Heart left ventricle (tissue), 16 donors: Measurements from ENCODE around the gene ERP27. TPM values are rescaled to one million over a fixed set of nuclear protein-coding genes. Genes with fewer than 3 reads are reported as not detected.
A peak's percentile ranks its signal among the peaks of the same experiment; 100 is the strongest.

Source experiments
- ATAC-seq, 4 donors: fragments of 200-7000 bp; cut with Tn5 transposase; one replicate each; pipeline ENCODE4 v1.9.1; 2020 to 2022; ENCODE audit warnings: moderate library complexity in 4 of 4, mild to moderate bottlenecking in 3 of 4, moderate number of reproducible peaks in 1 of 4
- DNase-seq, 5 donors: peaks; one replicate each; pipeline ENCODE4 v3.0.0-alpha.2; 2020
- H3K27ac ChIP-seq, 12 donors: fragments of 200-600 bp; sonication (generic) in 4 of 12; one replicate each; pipeline versions ENCODE4 v1.5.0 to v1.8.0; 2016 to 2022; ENCODE audit warnings: mild to moderate bottlenecking in 2 of 12
- H3K27me3 ChIP-seq, 9 donors: fragments of 200-600 bp; sonication (generic) in 2 of 9; one replicate each; pipeline versions ENCODE4 v1.5.1 to v1.8.0; 2016 to 2022; ENCODE audit warnings: mild to moderate bottlenecking in 3 of 9
- H3K36me3 ChIP-seq, 9 donors: fragments of 200-600 bp; sonication (generic) in 2 of 9; one replicate each; pipeline versions ENCODE4 v1.5.0 to v1.8.0; 2018 to 2022; ENCODE audit warnings: mild to moderate bottlenecking in 2 of 9
- H3K4me1 ChIP-seq, 12 donors: fragments of 200-600 bp; sonication (generic) in 4 of 12; one replicate each; pipeline versions ENCODE4 v1.5.0 to v1.8.0; 2016 to 2022; ENCODE audit warnings: mild to moderate bottlenecking in 3 of 12
- H3K4me3 ChIP-seq, 12 donors: fragments of 200-600 bp; sonication (generic) in 4 of 12; one replicate each; pipeline versions ENCODE4 v1.5.0 to v1.8.0; 2017 to 2022; ENCODE audit warnings: mild to moderate bottlenecking in 9 of 12, moderate library complexity in 4 of 12
- H3K9me3 ChIP-seq, 12 donors: fragments of 200-600 bp; sonication (generic) in 4 of 12; one replicate each; pipeline versions ENCODE4 v1.5.0 to v1.8.0; 2016 to 2022; ENCODE audit warnings: mild to moderate bottlenecking in 1 of 12
- POLR2A ChIP-seq, 2 donors: fragments of 450-650 bp; IDR thresholded peaks; one replicate each; pipeline ENCODE4 v1.6.1; 2017; ENCODE audit warnings: antibody characterized with exemption in 2 of 2, mild to moderate bottlenecking in 2 of 2, moderate library complexity in 2 of 2
- WGBS, 4 donors: extraction: QIAGEN DNeasy Blood & Tissue Kit in 2 of 4; methylation state at CpG; one replicate each; pipeline versions ENCODE4 v1.1.5 to v1.1.7; 2013 to 2018; 5-methylcytosine and 5-hydroxymethylcytosine counted together
- intact Hi-C, 10 donors: fragments of 100-400 bp; cut with DNase I; formaldehyde crosslinking; loops; one replicate each; pipeline versions ENCODE4 v1.11.1 to v1.14.2; 2022
- polyA plus RNA-seq, 2 donors: library from polyadenylated mRNA; stranded (reverse); fragments of 200-250 nt; gene quantifications; one replicate each; pipeline ENCODE4 v1.2.3, GENCODE V29; 2013
- total RNA-seq, 9 donors: library from RNA; depleted of rRNA in 2 of 9; stranded (reverse); fragments of >200 nt in 2 of 9; fragmentation: NEBNext Ultra II Directional in 3 of 9; extraction: Animal tissue kit (Norgen Biotek cat#: 25700) in 3 of 9; gene quantifications; one replicate each; pipeline versions ENCODE4 v1.1.0 to v1.2.4, GENCODE V29; 2016 to 2023
- TF ChIP-seq, protein P1 (sequence below), 12 donors: fragments of 200-600 bp; sonication (generic) in 4 of 12; IDR thresholded peaks; one replicate each; pipeline versions ENCODE4 v1.5.0 to v1.8.0; 2018 to 2022; ENCODE audit warnings: antibody characterized with exemption in 12 of 12, mild to moderate bottlenecking in 5 of 12
- donor health status: ischemic (EF 13 %, LVEDD 7.1; RV severe dilation, severe dysfunction).
- donor health status: healthy with polysubstance abuse.
- donor health status: DM: no; HTN: yes; CAD: no.
- donor health status: DM: no; HTN: no; CAD: no.
- donor health status: ischemic (EF 25% LVEDD 6.9; RV normal size, moderate dysfunction).
- donor health status: ischemic (EF 25% LVEDD 5.7; RV mildly dilated, moderate dysfunction).
- donor health status: healthy.
- donor health status: DM: yes; HTN: yes; CAD: no.
- donor health status: ischemic (EF 35%, LVEDD 5.7; RV mildly dilated, moderate dysfunction).
- donor health status: nonischemic (EF 11% LVEDD 7.7; RV severe dilation, severe dysfunction).
- donor health status: DM: yes; HTN: yes; CAD: no.
- donor health status: PGD.
- donor health status: ischemic (EF 29% LVEDD 5.4; RV normal size, mild dysfunction).
- donor health status: nonischemic (EF 23%, LVEDD 6.1; RV moderate dilation, normal function).

ERP27 gene
- total and polyA plus RNA-seq, 11 donors, result 0.12 to 0.93 (median 0.22) TPM; not detected in 2

DNA sequence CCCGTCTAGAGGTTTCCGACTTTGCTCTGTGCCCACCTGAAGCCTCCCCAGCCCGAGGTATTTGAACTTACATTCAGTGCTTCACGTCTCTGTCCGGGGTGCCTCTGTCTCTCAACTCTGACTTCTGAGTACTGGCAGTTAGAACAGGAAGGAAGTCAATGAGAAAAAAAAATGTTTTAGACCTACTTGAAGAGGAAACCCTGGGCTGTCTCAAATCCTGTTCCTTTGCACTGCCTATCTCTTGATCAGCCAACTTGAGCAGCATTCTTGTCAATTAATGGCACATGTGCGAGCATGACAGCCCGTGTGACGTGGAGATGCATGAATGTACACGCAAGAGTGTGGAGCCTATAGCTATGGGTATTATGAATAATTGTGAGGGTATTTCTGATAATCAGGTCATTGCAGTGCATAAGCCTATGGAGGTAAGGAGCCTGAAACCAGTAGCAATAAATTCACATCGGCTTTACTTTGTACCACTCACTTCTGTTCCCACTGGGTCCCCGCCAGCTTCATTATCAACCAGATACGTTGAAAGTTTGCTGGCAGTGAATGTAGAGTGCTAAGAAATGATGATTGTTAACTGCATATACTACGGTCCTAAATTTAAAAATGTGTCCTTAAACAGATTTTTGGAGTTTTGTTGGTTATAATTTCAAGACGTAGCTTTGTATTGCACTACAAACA, 23.3 kb upstream of the ERP27 start, which contains the start of gene ARHGDIB:
ARHGDIB (minus strand) TSS at position 136 of the 687 bp plus-strand sequence. CDS start 10,889 bp downstream, outside the sequence.
- Histone ChIP-seq H3K4me3 (peak within 1 kb of the TSS; percentile 26 to 77 (median 56)), H3K36me3 (no peaks in the 10 kb centered on the region), H3K27me3 (no peaks in the 10 kb centered on the region), H3K9me3 (no peaks in the 10 kb centered on the region), H3K4me1 (peaks cover 0 to 72% (median 26%) of the 10 kb centered on the region in 12 donors), H3K27ac (peak within 1 kb of the TSS; percentile 71 to 92 (median 86))
- peak; percentile 73 to 82 (median 79) for ATAC-seq
- intact Hi-C loops, result loop anchor here in 3 of 10 donors (5.0 kb wide), 2 partner anchors 54 to 74 kb away; partner anchors contain the start of gene MGP (in 2 of the 3)
- TF ChIP-seq, protein P1, sequence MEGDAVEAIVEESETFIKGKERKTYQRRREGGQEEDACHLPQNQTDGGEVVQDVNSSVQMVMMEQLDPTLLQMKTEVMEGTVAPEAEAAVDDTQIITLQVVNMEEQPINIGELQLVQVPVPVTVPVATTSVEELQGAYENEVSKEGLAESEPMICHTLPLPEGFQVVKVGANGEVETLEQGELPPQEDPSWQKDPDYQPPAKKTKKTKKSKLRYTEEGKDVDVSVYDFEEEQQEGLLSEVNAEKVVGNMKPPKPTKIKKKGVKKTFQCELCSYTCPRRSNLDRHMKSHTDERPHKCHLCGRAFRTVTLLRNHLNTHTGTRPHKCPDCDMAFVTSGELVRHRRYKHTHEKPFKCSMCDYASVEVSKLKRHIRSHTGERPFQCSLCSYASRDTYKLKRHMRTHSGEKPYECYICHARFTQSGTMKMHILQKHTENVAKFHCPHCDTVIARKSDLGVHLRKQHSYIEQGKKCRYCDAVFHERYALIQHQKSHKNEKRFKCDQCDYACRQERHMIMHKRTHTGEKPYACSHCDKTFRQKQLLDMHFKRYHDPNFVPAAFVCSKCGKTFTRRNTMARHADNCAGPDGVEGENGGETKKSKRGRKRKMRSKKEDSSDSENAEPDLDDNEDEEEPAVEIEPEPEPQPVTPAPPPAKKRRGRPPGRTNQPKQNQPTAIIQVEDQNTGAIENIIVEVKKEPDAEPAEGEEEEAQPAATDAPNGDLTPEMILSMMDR (IDR thresholded peaks at IDR 0.05), result no peak
- TF ChIP-seq POLR2A (IDR thresholded peaks at IDR 0.05), result no peak
- WGBS, 4 donors, result 13 to 25% (median 23%) methylated on average over 14 of the region's 14 CpGs
- DNase-seq, result peak; percentile 29 to 58 (median 49)

DNA sequence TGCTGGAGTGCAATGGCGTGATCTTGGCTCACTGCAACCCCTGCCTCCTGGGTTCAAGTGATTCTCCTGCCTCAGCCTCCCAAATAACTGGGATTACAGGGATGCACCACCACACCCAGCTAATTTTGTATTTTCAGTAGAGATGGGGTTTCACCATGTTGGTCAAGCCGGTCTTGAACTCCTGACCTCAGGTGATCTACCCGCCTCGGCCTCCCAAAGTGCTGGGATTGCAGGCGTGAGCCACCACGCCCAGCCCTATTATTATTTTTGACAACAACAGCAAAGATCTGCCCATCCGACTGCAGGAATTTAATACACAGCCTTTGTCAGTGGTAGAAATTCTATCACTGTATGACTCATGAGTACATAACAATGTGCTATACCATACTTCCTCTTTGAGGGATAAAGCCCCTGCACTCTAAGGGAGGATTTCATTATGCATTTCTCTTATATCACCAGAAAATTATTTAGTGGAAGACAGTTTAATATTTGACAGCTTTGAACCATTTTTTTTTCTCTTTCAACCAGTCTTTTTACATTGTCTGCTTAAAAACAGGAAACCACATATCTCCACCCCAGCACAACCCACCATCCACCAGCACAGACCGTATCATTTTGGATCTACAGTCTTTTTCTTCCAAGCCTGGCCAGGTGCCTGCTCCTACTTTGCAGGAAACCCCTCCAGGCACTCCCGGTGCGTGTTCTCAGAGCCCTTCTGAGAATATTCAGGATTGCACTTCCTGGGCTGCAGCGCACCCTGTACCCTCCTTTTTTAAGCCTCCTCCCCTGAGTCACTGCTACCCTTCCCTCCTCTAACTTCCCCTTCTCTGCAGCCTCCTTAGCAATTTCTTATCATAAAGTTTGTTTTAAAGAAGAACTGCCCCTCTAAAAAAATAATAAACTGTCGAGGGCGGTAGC, 22.5 kb upstream of the ERP27 start:
- Histone ChIP-seq H3K27me3 (no peaks in the 10 kb centered on the region), H3K36me3 (no peaks in the 10 kb centered on the region), H3K27ac (peak overlapping the region; percentile 71 to 92 (median 86)), H3K4me3 (peak overlapping the region; percentile 26 to 77 (median 56)), H3K9me3 (no peaks in the 10 kb centered on the region), H3K4me1 (peaks cover 0 to 80% (median 33%) of the 10 kb centered on the region in 12 donors)
- DNase-seq (peak; percentile 46 to 72 (median 63)), ATAC-seq (peak; percentile 51 to 83 (median 75))
- 40 to 57% (median 41%) methylated on average over 13 of the region's 13 CpGs for WGBS, 4 donors
- no peak for TF ChIP-seq POLR2A (IDR thresholded peaks at IDR 0.05)
- TF ChIP-seq, protein P1 (IDR thresholded peaks at IDR 0.05), result no peak
- intact Hi-C loops, result loop anchor here in 3 of 10 donors (5.0 kb wide), 2 partner anchors 54 to 74 kb away; partner anchors contain the start of gene MGP (in 2 of the 3)

DNA sequence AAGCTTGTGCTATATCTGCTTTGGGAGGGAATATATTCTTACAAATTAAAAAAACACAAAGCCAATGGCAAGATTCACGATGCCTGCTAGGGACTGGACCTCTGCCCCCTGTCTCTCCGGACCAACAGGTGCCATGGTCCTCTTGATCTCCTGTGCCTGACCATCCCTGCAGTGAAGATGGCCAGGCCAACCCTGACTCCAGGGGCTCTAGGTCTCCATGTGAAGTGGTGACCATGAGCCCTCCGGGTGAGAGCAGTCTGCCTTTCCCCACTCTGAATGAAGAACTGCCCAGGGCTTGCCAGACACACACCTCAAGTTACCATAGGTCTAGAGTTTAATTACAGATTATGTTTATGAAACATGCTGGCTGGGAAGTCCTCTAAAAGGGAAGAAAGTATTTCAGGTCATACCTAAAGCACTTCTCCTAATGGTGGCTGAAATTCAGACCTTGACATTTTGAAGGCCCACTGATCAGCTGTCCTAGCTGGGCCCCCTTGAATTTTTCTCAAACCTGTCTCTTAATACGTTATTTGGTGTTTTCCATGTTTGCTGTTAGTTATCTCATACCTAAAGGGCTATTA, 21.7 kb upstream of the ERP27 start:
- peak in 1 of 5 donors; percentile 48 for DNase-seq
- Histone ChIP-seq H3K27ac (peak overlapping the region; percentile 71 to 92 (median 86)), H3K36me3 (peaks cover 0 to 1% (median 0%) of the 10 kb centered on the region in 9 donors), H3K4me1 (peaks cover 0 to 88% (median 36%) of the 10 kb centered on the region in 12 donors), H3K9me3 (no peaks in the 10 kb centered on the region), H3K4me3 (peak overlapping the region in 11 of 12 donors; percentile 31 to 77 (median 57)), H3K27me3 (no peaks in the 10 kb centered on the region)
- intact Hi-C loops, result loop anchor here in 3 of 10 donors (5.0 kb wide), 2 partner anchors 53 to 73 kb away; partner anchors contain the start of gene MGP (in 2 of the 3)
- ATAC-seq, result no peak
- WGBS, 4 donors, result 63 to 80% (median 71%) methylated on average over 3 to 4 of the region's 4 CpGs
- TF ChIP-seq, protein P1 (IDR thresholded peaks at IDR 0.05), result no peak
- no peak for TF ChIP-seq POLR2A (IDR thresholded peaks at IDR 0.05)
